ENCODE data around the gene GCFC2.
"Not testable (repeated sequence)": the region's sequence is repeated elsewhere in the genome, so short reads cannot be mapped to it uniquely, and the experiment has no call there.

DNA sequence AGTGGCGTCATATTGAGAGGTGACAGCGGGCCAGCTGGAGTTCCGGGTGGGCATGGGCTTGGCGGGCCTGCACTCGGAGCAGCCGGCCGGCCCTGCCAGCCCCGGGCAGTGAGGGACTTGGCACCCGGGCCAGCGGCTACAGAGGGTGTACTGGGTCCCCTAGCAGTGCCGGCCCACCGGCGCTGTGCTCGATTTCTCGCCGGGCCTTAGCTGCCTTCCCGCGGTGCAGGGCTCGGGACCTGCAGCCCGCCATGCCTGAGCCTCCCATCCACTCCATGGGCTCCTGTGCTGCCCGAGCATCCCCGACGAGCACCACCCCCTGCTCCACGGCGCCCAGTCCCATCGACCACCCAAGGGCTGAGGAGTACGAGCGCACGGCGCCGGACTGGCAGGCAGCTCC lies 875 bp upstream of the GCFC2 start:
- TF ChIP-seq, protein P1, sequence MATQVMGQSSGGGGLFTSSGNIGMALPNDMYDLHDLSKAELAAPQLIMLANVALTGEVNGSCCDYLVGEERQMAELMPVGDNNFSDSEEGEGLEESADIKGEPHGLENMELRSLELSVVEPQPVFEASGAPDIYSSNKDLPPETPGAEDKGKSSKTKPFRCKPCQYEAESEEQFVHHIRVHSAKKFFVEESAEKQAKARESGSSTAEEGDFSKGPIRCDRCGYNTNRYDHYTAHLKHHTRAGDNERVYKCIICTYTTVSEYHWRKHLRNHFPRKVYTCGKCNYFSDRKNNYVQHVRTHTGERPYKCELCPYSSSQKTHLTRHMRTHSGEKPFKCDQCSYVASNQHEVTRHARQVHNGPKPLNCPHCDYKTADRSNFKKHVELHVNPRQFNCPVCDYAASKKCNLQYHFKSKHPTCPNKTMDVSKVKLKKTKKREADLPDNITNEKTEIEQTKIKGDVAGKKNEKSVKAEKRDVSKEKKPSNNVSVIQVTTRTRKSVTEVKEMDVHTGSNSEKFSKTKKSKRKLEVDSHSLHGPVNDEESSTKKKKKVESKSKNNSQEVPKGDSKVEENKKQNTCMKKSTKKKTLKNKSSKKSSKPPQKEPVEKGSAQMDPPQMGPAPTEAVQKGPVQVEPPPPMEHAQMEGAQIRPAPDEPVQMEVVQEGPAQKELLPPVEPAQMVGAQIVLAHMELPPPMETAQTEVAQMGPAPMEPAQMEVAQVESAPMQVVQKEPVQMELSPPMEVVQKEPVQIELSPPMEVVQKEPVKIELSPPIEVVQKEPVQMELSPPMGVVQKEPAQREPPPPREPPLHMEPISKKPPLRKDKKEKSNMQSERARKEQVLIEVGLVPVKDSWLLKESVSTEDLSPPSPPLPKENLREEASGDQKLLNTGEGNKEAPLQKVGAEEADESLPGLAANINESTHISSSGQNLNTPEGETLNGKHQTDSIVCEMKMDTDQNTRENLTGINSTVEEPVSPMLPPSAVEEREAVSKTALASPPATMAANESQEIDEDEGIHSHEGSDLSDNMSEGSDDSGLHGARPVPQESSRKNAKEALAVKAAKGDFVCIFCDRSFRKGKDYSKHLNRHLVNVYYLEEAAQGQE (IDR thresholded peaks at IDR 0.05; ENCODE audit: insufficient replicate concordance, low read depth), result not testable (repeated sequence)
- TF ChIP-seq, protein P2, sequence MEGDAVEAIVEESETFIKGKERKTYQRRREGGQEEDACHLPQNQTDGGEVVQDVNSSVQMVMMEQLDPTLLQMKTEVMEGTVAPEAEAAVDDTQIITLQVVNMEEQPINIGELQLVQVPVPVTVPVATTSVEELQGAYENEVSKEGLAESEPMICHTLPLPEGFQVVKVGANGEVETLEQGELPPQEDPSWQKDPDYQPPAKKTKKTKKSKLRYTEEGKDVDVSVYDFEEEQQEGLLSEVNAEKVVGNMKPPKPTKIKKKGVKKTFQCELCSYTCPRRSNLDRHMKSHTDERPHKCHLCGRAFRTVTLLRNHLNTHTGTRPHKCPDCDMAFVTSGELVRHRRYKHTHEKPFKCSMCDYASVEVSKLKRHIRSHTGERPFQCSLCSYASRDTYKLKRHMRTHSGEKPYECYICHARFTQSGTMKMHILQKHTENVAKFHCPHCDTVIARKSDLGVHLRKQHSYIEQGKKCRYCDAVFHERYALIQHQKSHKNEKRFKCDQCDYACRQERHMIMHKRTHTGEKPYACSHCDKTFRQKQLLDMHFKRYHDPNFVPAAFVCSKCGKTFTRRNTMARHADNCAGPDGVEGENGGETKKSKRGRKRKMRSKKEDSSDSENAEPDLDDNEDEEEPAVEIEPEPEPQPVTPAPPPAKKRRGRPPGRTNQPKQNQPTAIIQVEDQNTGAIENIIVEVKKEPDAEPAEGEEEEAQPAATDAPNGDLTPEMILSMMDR (IDR thresholded peaks at IDR 0.05; ENCODE audit: insufficient read depth, low read length), result not testable (repeated sequence)
